Head of caudate nucleus (tissue), 42 donors: ENCODE results near the gene PHYKPL.
"Not testable (repeated sequence)": the region's sequence is repeated elsewhere in the genome, so short reads cannot be mapped to it uniquely, and the experiment has no call there.

ENCODE experiments used
- DNase-seq, 42 donors: peaks; one replicate each; pipeline versions ENCODE4 v3.0.0 to v3.0.0-alpha.2; 2020 to 2021; ENCODE audit warnings: mixed read lengths in 7 of 42
- intact Hi-C: fragments of 100-400 bp; cut with DNase I; formaldehyde crosslinking; loops from one replicate; pipeline ENCODE4 v1.15.0; 2022

Gene PHYKPL

GRCh38 chr5:178201927-178202235 lies 30.7 kb downstream of the PHYKPL start:
- DNase-seq, result no peak
- intact Hi-C loops, result loop anchor here (10.0 kb wide), 1 partner anchor 47 kb away; the partner anchor contains the start of gene NHP2

- intact Hi-C loops, result loop anchor here (10.0 kb wide), 1 partner anchor 47 kb away; the partner anchor contains the start of gene NHP2
- DNase-seq, result no peak
Observed at GRCh38 chr5:178201221-178201926, 31.2 kb downstream of the PHYKPL start.

DNA sequence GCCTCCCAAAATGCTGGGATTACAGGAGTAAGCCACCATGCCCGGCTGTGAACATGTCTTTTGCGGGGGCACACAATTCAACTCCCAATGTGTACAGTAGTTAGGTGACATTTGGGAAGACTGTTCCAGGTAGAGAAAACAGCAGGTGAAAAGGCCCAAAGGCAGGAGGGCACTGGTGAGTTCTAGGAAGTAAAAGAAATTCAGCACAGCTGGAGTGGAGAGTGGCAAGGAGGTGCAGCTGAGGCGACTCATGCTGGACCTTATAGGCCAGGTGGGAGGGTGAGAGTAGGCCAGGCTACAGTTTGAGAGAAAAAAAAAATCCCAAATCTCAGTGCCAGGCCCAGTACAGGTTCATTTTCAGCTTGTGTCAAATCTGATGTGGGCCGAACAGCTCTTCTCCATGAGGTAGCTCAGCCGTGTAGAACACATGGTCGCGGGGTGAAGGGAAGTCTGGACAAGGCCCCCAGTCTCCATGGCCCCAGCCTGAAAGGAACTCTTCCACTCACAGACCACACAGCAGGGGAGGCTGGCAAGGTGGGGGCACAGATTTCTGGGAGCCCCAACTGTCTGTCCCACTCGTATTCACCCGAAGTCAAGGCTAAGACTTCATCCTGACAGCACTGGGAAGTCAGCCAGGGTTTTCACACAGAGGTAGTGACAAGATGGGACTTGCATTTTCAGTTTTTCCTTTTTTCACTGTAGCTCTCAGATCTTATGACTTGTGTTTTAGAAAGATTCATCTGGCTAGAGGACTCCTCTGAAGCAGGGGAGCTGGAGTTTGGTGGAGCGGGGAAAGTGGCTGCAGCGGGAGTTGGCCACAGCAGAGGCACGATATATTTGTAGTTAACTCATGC lies 32.8 kb downstream of the PHYKPL start:
- intact Hi-C loops, result loop anchor here (10.0 kb wide), 1 partner anchor 45 kb away; the partner anchor contains the start of gene NHP2
- DNase-seq, result no peak

GRCh38 chr5:178198706-178199105 lies 33.9 kb downstream of the PHYKPL start:
- intact Hi-C loops, result no loop called here
- DNase-seq, result no peak

- DNase-seq, result not testable (repeated sequence)
Observed at GRCh38 chr5:178198151-178198550, 34.5 kb downstream of the PHYKPL start.

GRCh38 chr5:178196986-178197385 lies 35.6 kb downstream of the PHYKPL start:
- DNase-seq, result no peak
- intact Hi-C loops, result no loop called here

More at GRCh38 chr5:178198151-178198550, 34.5 kb downstream of the PHYKPL start:
- intact Hi-C loops, result not testable (repeated sequence)

GRCh38 chr5:178196281-178196812 lies 36.3 kb downstream of the PHYKPL start:
- intact Hi-C loops, result no loop called here
- DNase-seq, result no peak

- intact Hi-C loops, result no loop called here
- DNase-seq, result no peak
Observed at GRCh38 chr5:178194026-178194425, 38.6 kb downstream of the PHYKPL start.

DNA sequence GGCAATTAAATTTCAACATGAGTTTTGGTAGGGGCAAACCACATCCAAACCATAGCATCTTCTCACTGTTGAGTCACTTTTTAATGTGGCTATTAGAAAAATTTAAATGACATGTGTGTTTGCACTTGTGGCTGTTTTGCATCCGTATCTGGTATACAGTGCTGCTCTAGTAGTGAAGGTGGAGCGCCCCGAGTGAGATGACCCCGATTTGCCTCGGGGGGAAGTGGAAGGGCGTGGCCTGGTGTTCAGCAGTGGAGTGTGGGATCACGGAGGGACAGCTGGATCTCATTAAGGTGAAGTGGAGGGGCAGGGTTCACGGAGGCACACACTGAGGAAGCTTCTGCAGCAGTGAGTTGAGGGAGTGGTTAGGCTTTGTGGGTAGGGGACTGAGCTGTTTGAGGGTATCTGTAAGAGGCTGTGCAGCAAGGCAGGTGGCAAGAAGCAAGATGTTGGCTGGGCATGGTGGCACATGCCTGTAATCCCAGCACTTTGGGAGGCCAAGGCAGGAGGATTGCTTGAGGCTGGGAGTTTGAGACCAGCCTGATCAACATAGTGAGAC lies 39.3 kb downstream of the PHYKPL start:
- no peak for DNase-seq
- intact Hi-C loops, result no loop called here

DNA sequence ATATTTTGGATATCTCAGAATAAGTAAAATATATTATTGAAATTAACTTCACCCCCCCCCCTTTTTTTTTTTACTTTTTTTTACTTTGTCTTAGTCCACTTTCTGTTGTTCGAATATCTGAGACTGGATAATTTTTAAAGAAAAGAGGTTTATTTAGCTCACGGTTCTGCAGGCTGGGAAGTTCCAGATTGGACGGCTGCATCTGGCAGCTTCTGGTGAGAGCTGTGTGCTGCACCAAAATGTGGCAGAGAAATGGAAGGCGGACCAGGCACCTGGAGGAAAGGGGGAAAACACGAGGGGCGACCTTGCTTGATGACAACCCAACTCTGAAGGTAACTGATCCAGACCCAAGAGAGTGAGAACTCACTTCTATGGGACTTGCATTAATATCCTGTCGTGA lies 39.8 kb downstream of the PHYKPL start:
- intact Hi-C loops, result no loop called here

GRCh38 chr5:178192244-178192643 lies 40.4 kb downstream of the PHYKPL start:
- no peak for DNase-seq
- intact Hi-C loops, result no loop called here

More for the DNA sequence above, 39.8 kb downstream of the PHYKPL start:
- no peak for DNase-seq

DNA sequence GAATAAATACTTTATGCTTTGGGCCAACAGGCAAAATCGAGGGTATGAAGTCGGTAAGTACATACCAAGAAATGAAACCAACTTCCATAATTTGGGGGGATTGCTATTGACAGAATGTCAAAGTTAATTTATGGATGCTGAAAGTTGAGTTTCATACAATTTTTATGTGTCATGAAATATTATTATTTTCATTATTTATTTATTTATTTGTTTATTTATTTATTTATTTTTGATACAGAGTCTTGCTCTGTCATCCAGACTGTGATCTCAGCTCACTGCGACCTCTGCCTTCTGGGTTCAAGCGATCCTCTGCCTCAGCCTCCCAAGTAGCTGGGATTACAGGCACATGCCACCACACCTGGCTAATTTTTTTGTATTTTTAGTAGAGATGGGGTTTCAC lies 40.9 kb downstream of the PHYKPL start:
- intact Hi-C loops, result no loop called here
- DNase-seq, result no peak

- DNase-seq, result no peak
- intact Hi-C loops, result no loop called here
Observed at GRCh38 chr5:178189433-178189832, 43.2 kb downstream of the PHYKPL start.

- DNase-seq, result no peak
- intact Hi-C loops, result no loop called here
Observed at GRCh38 chr5:178187014-178187413, 45.6 kb downstream of the PHYKPL start, which contains the start of gene GMCL2. Gene GMCL2, minus strand, starts transcription at chr5:178187371. Its CDS starts 72 bp downstream, at chr5:178187299.

DNA sequence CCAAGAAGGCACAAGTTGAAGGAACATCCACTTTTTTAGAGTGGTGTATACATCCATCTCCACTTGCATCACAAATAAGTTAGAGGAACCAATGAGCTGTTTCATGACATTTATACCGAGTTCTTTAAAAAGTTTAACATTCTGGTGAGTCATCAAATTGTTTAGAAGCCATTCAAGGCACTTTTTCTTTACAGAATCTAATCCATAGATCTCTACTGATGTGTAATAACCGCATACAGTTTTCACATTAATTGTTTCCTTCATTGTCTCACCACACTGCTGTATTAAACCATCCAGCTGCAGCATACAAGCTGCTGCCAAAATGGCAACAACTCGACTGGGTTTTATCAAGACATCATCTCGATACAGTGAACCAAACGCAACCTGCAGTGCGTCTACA lies 46.2 kb downstream of the PHYKPL start:
- intact Hi-C loops, result no loop called here
- no peak for DNase-seq

- intact Hi-C loops, result no loop called here
- no peak for DNase-seq
Observed at GRCh38 chr5:178182158-178182876, 50.3 kb downstream of the PHYKPL start.

DNA sequence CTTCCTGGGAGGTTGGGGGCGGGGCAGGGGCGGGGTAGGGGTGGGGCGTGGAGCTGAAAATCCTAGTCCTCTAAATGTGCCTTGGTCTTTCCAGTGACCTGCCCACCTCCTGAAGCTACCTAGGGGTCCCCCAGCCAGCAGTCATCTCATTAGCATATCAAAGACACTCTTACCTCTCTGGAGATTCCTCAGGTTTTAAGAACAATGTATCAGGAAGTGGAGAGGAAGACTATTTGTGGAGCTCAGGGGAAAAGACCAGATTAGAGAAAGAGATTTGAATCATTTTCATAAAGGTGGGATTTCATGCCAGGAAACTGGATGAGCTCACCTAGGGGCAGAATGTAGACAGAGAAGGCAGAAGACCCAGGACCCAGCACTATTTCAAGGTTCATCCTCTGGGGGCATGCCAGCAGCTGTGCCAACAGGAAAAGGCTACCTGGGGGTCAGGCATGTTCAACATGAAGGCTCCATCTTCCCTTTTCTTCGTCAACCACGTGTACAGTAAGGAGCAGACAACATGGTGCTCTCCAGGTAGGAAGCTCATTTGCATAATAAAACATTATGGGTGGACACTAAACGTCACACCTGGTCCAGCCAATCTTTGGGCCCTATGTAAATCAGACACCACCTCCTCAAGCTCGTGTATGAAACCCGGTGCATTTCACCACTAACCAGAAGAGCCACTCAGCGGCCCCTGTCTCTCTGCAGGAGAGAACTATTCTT lies 52.3 kb downstream of the PHYKPL start:
- intact Hi-C loops, result no loop called here
- no peak for DNase-seq

DNA sequence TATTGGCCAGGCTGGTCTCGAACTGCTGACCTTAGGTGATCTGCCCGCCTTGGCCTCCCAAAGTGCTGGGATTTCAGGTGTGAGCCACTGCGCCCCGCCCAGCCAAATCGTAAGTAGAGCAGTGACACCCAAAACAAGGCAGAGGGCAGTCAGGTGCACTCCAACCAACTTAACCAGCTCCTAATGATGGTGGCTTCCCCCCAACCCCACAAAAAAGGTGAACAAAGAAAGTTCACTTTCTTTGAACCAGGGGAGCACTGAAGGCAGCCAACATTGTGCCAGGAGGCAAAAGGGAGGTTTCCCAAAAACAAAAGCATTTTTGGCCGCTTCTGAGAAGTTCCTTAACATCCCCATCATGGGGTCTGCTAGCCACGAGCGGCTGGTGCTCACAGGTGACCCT lies 55.0 kb downstream of the PHYKPL start:
- DNase-seq, result no peak
- intact Hi-C loops, result no loop called here
